COLO829 (cell line): ENCODE measurements around the gene TSPAN31.

Experiments
- DNase-seq: peaks from one replicate; pipeline ENCODE4 v3.0.0; 2012; ENCODE audit warnings: low spot score

The TSPAN31 gene

DNA sequence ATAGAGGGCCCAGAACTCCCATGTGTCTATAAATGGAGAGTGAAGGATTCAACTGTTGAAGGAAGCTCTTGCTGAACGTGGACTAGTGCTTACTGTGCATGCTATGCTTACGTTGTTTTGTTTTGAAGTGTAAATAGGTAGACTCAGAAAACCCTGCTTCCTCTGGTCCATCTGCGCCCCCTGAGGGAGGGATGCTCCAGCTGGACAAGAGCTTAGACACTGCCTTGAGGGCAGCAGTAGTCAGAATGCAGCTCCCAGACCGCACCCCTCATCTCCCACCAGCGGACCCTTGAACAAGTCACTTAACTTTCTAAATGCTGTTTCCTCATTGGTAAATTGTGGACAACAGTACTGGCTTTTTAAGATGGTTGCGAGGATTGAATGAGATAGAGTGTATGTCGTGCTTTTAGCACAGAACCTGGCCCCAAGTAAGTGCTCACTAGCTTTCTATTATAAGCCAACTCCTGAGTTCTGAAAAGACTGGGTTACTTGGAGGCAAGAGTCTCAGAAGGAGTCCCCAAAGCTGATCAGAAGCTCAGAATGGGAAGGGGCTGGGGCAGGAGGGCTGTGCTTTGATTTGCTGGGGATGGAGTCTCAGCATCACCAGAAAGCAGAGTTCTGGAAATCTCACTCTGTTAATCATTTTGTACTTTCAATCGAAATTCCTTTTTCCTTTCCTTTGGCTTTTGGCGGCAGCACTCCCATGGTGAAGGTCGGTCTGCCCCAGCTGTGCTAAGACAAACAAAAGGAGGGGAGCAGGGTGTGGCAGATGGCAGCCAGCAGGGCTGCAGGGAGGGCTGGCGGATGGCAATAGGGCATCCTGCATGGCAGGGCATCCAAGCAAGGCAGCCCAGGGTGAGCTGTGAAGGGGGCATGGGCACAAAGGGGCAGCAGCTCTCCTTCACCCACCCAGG lies 21.9 kb upstream of the TSPAN31 start:
- no peak for DNase-seq

GRCh38 chr12:57723630-57723962 lies 21.2 kb upstream of the TSPAN31 start:
- no peak for DNase-seq

- DNase-seq = no peak
Measured at GRCh38 chr12:57724003-57724935, 20.6 kb upstream of the TSPAN31 start.

DNA sequence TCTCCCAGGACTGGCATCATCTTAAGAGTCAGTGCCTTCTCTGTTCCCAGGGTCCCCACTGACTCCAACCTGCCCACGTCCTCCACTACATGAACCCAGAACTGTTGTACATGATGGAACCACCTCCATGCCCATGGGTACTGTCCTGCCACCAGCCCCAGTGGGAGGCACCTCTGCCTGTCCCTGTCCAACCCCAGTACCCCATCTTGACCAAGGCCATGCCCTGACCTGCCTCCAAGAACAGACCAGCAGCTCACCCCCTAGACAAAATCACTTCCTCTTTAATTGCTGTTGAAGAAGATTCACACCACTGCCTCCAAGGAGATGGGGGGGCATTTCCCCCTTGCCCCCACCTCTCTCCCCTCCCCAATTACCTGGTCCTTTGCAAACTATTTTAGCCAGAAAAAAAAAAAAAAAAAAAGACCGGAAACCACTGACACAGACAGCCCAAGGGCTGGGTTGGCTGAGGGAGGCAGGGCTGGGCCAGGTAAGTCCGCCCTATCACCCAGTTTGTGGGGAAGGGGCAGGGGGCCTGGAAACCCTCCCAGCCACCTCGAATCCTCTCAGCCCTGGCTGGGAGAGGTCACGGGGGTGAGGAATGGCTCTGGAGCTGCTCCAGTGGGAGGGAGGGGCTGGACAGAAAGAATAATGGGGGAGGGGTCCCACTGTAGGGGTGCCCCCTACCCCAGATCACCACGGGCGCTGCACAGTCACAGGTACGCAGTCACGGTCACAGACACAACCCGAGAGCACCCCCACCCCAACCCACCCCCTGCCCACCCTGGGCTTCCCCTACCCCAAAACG lies 19.7 kb upstream of the TSPAN31 start:
- DNase-seq = no peak

- no peak for DNase-seq
Measured at GRCh38 chr12:57725851-57726150, 19.0 kb upstream of the TSPAN31 start.

GRCh38 chr12:57726151-57726883 lies 18.5 kb upstream of the TSPAN31 start:
- DNase-seq = peak; percentile 88

DNA sequence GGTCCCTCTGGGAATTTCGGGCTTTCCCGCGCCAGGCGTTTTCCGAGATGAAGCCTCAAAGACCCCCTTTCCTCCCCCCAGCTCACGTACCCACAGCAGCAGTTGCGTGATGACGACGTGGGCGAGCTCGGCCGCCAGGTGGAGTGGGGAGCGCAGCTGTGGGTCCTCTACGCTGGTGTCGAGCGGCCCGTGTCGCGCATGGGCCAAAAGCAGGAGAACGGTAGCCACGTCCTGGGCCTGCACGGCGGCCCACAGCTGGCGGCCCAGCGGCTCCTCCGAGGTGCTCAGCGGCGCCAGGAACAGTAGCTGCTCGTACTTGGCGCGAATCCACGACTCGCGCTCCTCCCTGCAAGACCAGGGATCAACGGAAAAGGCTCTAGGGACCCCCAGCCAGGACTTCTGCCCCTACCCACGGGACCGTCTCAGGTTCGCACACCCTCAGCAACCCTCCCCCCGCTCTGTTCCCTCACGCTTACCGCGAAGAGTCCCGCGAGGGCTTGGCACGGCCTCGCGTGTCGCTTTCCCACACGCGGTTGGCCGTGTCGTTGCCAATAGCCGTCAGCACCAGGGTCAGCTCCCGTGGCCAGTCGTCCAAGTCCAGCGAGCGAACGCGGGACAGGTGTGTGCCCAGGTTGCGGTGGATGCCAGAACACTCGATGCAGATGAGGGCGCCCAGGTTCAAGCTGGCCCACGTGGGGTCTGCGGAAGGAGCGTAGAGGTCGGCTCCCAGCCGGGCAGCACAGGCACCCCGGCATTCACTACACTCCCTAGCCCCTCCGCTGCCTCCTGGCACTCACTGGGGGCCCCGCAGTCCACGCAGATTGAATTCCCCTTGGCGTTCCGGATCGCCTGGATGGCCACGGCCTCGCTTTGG lies 17.7 kb upstream of the TSPAN31 start:
- no peak for DNase-seq

DNA sequence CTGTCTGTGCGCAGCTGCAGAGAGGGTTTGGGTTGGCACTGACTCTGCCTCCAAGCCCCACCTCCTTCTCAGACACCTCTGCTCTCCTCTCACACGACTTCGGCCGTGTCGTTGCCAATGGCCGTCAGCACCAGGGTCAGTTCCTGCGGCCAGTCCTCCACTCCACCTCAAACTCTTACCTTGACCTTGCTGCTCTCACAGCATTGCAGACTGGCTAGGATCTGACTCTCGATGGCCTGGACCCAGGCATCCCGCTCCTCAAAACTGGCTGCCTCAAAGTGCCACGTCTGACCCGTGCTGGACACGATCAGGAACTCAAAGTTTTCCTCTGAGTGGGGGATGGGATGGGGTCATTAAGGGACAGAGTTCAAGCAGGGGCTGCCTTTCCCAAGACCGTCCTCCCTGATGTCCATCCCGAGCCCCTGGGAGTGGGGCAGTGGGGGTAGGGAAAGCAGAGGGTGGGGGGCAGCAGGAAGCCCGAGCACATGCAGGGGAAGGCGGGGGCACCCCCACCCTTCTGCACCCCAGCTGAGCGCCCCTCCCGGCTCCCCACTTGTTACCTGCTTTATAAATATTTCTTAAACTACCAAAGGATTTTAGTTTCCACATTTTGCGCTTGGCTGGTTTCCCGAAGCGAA lies 17.0 kb upstream of the TSPAN31 start:
- no peak for DNase-seq

DNA sequence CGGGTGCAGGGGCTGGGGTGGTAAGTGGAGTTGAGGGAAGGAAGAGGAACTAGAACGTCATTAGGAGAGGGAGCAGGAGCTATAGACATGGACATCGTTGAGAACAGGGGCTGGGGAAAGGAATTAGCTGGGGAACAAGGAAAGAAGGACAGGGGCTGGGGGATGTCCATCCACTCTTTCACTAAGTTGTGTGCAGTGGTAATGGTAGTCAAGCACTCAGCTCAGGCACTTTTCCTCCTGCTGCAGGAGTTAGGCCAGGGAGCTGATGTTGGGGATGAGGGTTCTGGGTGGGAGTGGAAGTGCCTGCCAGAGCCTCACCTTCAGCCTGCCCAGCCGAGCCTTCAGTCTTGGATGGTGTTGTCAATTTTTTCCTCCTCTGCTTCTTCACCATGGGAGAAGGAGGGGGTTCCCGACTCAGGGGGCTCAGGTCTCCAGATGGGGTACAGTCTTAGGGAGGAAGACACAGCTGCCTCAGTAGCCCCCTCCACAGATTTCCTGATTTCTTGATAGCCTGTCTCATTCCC lies 15.5 kb upstream of the TSPAN31 start:
- no peak for DNase-seq

DNA sequence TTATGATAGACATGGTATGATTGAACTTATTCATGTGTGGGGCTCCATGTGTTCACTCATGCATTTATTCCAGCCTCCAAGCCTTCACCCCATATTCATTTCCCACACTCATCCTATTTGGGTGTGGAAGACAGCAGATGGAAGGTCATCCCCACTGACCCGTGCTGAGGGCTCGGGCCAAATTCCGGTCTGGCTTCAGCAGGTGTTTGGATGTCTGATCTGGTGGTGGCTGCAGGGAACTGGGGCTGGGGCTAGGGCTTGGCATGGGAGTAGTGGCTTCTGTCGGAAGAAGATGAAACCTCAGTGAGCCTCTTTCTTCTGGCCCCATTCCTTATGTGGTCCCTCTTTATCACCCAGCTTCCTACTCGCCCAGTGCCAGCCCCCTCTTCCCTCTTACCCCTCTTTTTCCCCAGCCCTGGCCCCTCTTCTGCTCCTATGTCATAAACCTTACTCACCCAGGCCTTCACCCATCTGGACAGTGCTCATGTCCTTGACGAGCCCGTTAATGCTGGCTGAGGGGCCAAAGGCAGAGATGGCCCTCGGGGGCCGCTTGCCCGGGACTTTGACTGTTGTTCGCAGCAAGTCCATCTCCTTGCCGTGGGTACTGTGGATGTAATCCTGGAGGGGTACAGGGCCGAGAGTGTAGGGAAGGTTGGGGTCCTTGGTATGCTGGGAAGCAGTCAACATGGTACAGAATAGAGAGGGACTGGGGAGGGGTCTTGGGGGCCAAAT lies 14.3 kb upstream of the TSPAN31 start:
- DNase-seq = no peak

- no peak for DNase-seq
Measured at GRCh38 chr12:57731411-57732080, 13.3 kb upstream of the TSPAN31 start.

- no peak for DNase-seq
Measured at GRCh38 chr12:57732270-57732669, 12.6 kb upstream of the TSPAN31 start.

DNA sequence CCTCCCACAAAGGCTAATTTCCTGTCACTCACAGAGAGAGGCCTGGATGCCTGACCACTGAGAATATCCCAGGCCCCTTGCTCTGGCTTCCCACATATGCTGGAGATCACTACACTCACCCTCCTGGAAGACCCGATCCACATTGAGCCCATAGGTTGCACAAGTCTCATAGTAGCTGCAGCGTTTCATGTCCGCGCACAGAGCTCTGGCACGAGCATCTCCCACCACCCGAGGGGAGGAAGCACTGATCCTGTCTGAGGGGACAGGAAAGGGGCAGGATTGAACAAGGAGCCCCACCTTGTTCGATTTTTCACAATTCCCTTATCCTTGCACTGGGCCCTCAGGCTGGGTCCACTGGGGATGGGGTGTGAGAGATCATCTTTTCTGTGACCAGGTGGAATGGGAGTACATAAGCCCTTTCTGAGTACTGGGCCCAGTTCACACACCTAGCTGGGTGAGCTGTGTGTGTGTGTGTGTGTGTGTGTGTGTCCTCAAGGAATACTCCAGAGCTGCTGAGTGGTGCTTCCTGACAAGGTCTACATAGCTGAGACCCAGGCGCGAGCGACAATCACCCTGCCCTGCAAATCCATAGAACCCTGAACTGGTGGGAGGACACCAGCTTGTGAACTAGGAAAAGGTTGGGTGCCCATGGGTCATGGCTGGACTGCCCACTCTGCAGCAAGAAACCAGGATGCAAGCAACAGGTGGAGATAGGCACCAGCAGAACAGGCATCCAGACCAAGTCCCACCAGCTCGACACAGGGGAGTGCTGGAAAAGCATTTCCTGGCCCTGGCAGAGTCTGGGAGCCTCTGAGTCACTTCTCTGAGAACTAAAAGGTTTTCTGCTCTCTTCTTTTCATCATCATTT lies 11.9 kb upstream of the TSPAN31 start:
- DNase-seq = no peak

DNA sequence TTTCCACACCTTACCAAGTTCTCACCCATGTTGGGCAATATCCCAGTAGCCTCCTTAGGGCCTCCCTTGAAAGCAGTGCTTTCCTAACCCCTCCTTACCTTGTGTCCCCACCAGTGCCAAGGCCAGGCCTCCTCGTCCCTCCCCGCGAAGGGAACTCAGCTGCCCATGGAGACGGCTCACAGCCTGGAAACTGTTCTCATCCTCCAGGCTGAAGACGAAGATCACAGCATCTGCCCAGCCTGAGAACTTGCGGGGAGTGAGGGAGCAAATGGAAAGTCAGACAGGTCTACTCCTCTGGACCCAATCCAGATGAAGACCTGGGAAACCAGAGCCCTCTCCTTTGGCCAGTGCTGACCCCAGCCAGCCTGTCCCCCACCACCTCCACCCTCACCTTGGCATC lies 10.9 kb upstream of the TSPAN31 start:
- DNase-seq = no peak

DNA sequence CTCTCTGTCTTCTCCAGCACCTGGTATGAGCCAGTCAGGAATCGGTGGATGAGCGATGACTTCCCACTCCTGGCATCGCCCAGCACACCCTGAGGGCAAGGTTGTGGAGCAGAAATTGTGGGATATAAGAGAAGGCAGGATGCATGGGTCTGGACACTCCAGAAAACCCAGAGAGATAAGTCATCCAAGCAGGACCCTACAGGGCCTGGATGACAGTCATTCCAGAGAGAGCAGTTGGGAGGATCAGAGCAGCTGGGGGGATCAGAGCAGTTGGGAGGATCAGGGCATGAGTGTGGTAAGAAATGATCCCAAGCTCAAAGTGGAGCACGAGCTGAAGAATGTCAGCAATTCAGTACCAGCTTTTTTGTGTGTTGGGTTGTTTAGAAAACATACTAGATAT lies 10.2 kb upstream of the TSPAN31 start:
- DNase-seq = no peak

DNA sequence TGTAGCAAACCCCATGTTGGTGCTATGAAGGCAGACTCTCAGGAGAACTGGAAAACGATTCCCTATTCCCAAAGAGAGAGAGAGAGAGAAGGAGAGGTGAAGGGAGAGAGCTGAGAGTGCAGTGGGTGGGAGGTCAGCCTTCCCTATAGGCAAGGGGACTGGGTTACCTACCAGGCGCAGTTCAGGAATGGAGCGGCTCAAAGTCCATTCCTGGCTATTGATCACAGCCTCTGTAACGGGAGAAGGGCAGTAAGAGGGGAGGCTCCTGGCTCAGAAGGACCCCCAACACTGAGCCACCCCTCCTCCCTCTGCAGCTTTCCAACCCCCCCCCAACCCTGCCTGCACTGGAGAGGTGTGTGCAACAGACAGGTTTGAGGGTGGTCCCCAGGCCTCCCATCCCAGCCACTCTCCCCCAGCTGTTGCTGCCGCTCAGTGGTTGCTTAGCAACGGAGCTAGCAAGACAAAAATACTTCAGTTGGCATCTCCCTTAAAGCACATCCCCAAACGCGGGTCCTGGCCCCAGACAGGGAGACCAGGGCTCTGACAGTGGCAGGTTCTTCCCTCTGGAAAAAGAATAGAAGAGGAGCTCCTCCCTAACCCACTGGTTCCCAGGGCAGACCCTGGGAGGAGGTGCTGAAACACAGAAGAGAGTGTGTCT lies 9.5 kb upstream of the TSPAN31 start:
- no peak for DNase-seq
